Stimulated activated naive CD4-positive, alpha-beta T cell (primary cell): ENCODE results near the gene STAB1.

Experiments used
- DNase-seq, 6 experiments: peaks; one replicate each; lab custom pipeline; 2025; lab: John Stamatoyannopoulos, UW

The STAB1 gene

DNA sequence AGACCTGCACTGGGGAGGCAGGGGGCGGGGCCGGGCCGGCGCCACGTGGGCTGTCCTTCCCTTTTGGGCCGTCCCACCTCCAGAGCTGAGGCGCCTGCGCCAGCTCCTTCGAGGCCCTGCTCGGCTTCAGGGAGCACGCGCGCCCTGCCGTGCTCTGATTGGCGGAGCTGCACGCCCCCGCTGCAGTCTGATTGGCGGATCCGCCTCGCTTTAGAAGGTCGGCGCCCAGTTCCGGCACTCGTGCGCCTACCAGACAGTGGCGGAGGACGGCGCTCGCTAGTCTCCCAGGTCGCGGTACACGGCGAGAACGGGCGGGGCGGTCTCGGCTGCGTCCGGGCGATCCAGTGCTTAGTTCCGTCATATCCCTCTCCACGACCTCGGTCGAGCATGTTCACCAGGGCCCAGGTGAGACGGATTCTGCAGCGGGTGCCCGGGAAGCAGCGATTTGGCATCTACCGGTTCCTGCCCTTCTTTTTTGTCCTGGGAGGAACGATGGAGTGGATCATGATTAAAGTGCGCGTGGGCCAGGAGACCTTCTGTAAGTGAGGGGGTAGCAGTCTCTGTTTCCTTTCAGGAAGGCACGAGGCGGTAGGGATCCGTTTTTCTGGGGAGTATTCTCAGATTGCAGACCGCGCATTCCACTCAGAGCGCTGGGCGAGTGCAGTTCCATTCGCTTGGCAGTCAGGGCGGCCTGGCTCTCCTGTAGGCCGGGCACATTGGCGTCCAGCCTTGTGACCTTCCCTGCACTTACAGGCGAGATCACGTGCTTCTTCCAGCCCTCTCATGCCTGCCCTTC, 41.4 kb downstream of the STAB1 start, which contains the start of gene UQCC5:
UQCC5 (plus strand) TSS at position 237 of the 796 bp plus-strand sequence; CDS start at position 388, 151 bp downstream.
- DNase-seq, result peak; percentile 93 to 97 (median 96)

DNA sequence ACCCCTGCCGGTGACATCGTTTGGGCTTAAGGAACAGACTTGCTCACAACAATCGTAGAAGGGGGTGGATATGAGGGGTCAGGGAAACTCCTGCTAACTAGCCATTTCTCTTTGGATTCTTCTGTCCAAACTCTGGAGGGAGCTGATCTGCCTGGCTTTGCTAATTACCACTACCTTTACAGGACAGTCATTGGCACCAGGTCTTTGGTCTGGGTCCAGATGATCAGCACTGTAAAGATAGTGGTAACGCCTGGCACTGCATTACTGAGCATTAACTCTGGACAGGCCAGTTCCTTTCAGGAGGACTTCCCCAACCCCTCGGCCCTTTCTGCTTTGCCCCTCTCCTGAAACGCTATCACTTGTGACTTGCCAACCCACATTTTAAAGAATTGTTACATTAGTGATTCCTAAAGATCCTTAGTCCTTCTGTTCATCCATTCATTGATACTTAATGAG, 42.1 kb downstream of the STAB1 start:
- DNase-seq, result no peak

DNA sequence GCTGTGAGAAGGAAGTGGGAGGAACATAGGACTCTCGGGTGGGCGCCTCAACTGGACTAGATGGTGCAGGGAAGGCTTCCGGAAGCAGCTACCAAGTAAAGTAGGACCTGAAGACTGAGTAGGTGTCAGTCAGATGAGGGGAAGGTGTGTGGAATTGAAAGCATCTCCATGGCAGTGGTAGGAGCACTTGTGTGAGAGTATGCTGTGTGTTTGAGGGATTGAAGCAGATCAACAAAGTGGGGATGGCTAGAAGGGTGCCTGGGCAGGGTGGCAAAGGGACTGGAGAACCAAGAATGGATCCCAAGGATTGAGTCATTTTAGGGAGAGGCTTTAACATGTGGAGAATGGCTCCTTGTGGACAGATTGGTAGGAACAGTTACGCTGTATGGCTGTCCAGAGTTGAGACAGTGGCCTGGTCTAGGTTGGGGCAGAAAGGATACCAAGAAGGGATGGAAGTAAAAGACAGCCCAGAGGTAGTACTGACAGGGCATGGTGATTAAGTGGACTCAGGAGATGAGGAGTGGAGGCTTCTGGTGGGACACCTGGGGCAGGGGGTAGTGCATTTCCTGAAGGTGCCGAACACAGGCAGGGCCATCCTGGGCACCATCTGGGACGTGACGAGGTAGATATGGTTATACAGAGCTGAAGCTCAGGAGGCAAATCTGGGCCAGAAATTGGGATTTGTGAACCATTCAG, 42.7 kb downstream of the STAB1 start:
- no peak for DNase-seq

DNA sequence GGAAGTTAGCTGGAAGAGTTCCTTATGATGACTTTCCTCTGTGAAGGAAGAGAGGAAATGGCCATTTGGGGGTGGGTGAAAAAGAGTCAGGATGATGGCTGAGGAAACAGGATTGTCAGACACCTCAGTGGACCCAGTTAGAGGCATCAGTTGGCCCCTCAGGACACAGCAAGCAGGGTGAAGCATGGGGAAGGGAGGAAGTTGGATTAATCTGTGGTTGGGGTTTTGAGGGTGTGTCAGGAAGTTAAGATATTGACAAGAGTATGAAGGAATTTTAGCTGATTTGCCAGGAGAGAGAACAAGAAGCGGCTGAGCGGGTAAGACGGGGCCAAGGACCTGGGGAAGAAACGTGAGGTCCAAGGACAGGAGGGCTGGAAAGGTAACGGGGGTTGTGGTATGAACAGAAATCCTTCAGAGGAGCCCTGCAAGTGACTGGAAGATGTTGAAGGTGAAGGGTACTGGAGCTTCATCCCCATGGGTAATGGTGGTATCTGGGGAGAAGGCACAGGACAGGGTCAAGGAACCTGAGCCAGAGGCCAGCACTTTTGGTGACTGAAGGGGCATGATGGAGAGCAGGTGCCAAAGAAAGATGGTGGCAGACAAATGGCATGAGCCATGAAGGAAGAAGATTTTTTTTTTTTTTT, 44.0 kb downstream of the STAB1 start:
- DNase-seq, result no peak

DNA sequence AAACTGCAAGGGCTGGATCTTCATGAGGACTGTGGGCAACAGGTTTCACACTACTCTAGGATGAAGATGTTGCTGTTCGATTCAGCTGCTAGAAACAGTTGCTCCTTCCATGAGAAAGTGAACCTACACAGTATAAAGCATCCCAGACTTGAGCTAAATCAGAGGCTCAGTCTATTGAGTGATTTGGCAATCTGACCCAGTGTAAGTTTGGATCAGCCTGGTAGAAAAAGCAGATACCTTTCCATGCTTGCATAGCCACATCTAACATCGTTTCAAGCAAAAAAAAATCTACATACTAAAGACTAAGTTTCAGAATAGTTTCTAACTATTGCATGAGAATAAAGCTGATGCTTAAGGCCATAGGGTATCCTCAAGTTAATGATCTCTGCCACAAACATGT, 45.9 kb downstream of the STAB1 start:
- DNase-seq, result no peak

DNA sequence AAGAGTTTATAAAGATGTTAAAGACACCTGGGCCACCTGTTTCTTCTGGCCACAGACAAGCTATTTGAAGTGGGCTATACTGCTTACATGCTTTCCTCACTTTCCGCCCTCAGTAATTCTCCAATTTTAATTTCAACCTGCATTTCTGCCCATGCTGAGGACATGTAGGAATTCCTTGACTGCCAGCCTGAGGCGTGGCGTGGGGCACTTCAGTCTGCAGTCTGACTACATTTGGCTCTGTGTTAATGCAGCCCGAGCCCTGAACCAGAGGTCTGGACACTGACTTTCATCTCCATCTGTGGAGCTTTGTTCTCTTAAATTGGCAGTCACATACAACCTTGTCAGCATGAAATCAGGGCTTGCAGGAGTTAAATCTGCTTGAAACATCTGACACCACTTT, 49.8 kb downstream of the STAB1 start:
- DNase-seq, result no peak

DNA sequence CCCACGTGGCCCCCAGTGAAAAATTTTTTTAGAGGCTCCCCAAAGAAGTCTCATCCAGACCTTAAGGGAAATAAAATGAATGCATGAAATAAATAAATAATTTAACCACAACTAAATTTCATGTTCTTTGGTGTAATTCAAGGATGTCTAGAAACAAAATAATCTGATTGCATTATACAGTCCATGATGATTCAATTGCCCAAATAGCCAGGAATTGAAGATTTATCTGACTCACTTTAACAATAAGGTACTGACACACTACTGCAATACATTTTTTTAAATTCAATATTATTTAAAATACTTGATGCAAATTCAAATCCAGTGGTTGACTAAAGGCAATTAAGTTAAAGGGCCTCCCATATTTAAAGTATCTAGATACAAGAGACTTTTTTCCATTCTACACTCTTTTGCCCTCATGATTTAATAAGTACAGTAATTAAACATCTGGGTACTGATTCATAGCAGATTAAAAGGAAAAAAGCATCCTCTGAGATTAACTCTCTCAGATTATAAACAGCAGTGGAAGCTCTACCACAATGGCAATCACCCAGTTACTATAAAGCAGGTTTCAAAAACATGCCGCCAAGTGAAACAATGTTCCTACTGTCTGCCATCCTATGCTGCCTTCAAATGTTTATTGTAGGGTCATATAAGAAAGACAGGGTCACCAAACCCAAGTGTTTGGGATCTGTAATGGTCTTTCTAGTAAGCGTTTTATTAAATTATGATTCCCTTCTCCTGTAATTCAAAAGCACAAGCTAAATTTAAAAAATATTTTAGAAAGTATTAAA, 51.2 kb downstream of the STAB1 start:
- no peak for DNase-seq

DNA sequence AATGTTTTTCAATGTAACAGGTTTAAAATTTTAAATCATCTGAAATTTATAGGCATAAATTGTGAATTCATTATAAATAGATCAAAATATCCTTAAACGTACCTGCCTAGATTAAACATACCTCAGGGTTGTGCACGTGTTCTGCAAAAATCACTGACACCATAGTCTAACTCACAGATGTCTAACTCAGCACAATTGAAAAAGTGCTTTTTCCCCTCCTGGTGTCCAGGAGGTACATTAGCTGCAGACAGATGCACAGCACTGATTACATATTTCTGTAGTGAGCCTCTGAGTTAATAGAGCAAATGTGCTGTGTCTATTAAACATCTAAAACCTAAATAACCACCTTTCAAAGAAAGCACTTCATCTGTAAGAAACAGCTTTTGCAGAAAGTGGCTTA, 52.0 kb downstream of the STAB1 start:
- no peak for DNase-seq

DNA sequence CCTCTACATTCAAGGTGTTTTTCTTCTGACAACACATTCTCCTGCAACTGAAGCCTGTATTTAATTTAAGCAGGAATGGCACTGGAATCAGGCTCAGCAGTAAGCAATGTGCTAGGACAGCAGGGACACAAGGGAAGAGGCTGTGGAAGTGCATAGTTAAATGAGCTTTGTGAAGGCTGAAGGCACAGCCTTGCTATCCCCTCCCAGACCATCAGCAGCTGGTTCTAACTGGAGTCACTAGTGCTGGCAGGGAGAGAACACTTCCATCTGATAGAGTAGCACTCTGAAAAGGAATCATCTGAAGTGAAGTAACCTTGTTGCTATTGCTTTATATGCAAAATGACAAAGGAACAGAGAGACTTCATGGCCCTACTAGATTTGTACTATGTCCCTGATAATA, 56.0 kb downstream of the STAB1 start:
- DNase-seq, result no peak

DNA sequence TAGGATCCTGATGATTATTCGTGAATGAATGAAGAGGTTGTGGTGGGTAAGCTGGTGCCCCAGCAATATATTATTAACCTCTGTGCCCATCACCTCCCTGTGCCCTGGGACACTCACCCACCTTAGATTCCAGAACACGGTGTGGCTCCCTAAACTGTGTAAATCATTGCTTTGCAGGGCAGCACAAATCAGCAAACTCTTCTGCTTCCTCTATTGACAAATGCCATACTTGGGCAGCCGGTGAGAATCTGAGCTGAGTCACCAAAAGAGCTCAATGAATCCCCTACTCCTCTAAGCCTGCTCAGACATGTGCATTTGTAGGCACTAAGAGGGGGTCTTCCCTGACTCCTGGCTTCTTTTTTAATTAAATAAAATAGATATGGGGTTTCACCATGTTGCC, 57.0 kb downstream of the STAB1 start:
- DNase-seq, result no peak

DNA sequence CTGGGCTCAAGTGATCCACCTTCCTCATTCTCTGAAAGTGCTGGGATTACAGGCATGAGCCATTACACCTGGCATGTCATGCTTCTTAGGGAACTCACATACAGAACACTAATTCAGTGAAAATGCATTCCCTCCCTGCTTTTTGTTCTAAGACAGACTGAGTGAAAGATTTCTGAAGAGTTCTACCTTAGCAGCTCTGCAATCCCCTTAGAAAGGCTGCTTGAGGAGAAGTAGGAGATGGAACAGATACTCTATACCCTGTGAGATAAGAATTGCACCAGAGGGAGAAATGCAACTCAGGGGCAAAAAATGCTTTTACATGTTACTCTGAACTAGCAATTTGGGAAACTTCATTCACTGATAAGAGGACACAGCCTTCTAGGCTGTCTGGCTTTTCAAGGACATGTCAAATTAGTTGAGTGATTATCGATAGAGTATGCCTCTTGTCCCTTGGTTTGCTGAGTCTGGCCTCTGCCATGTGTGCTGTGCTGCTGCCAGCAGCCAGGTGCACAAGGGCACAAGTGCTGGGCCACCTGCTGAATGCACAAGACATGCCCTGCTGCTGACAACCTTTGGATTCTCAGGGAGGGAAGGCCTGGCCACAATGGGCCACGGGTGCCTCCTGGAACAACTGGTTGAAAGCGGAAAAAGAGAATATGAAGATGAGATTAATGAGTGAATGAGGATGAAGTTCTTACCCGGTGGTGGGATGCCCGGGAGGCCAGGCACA, 59.1 kb downstream of the STAB1 start:
- no peak for DNase-seq

DNA sequence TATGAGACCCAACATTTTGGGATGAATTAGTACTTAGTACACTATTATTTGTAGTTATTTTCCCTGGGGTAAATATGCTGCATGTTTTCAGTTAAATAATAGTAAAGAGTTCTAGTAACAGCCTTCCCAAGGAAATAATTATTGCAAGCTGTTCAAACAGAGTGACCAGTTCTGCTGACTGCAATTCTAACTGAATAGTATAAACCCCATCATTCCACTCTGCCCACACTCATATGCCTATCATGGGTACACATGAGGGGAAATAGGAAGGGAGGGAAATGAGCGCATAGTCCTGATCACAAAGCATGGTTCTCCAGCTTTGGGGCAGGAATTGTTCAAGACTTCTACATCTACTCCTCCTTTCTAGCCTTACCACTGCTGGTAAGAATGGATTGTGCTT, 59.9 kb downstream of the STAB1 start:
- DNase-seq, result no peak

DNA sequence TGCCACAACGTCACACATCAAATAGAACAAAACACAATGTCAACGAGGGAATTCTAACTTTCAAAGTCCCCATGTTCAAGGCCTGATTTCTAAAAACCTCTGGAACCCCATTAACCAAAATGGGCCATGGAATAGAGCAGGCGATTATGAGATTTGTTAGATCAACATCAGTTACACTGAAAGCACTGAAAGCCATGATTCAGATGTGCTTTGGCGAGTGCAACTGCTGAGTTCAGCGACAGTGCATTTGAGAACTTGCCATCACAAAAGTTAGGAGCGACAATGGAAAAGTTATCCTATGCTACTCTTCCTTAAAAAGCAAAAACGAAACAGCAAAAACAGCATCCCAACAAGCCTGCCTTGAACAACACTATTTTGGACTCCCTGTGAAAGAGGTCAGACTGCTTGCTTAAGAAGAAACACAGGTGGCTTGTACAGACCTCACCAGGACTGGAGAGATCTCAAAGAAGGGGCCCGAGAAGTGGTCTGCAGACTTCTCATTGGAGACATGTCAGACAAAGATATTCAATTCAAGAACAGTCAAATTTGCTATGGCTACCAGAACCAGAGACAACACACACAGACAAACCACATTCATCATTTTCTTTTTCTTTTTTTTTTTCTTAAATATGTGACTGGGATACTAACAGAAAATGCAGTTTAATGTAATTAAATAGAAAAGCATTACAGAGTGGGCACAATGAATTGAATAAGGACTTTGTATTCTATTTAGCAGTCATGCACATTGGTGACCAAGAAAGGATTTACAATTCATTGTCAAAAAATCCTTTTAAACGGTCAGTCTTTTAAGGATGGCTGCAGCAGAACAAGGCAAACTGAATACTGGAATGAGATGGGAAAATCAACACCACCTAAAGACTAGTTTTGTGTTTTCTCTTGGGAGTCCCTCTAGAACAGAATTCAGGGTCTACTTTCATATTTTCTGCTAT, 62.1 kb downstream of the STAB1 start:
- DNase-seq, result no peak

DNA sequence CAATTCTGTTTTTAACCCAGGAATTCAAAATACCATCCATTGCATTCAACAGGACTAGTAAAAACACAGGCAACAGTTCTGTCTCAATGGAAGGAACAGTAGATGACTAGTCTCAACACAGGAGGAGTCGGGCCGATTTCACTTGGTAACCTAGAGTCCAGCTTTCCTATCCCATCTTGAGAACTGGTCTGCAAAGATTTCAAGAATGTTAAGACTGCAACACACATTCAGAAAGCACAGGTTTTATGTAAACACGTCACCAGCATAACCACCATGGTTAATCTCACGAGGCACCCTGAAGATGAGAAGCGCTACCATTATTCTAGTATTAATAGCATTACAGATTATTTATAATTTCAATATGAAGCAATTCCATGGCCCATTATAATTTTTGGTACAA, 63.3 kb downstream of the STAB1 start:
- no peak for DNase-seq

DNA sequence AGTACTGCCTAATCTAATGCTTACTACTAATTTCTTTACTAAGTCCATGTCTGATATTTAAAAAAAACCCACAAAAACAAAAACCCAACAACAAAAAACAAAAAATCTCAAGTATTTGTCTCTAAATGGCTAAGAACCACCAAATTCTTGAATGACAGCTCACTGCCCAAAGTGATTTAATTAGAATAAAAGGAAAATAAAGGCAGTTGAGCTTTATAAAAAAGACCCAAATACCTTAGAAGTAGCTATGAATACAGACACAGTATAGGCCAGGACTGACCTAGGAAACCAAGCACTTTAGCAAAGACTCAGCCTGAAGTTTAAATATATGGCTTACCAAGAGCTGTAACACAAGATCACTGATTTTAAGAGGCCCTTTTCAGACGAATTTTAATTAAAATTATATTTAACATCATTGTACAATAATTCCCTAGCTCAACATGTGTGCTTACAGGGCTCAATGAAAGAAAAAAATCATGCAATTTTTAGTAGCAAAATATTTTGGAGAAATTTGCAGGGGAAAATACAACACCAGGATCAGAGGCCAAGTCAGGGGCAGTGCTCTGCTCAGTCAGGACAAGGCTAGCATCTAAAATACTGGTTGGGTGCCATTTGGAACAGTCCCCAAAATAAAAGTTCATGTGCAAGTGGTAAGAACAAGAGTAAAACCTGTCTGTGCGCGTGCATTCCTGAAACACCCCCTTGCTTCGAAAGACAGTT, 66.0 kb downstream of the STAB1 start:
- no peak for DNase-seq

DNA sequence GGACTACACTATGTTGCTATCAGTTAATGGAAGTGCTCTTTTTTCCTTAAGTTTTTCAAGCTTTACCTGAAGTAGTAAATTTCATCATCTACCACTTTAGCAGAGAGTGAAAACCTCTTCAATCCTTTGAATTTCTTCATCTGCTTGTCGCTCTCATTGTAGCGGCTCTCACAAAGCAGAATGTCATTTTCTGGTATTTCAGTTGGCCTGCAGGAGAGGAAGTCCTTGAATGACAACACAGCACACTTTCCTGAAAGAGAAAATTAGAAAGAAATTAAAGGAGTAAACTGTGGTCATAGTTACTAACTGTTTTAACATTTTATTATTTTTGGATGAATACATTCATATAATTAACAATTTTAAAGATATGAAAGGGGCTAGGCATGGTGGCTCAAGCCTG, 68.8 kb downstream of the STAB1 start:
- DNase-seq, result no peak

DNA sequence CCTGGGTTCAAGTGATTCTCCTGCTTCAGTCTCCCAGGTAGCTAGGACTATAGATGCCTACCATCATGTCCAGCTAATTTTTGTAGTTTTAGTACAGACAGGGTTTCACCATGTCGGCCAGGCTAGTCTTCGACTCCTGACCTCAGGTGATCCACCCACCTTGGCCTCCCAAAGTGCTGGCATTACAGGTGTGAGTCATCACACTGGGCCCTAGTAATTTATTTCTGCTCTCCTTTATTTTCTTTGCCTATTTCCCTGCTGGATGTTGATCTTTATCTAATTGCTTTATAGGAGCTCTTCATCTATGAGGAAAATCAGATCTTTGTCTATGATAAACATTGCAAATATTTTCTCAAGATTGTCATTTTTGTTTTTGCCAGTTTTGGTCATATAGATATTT, 72.9 kb downstream of the STAB1 start:
- no peak for DNase-seq

DNA sequence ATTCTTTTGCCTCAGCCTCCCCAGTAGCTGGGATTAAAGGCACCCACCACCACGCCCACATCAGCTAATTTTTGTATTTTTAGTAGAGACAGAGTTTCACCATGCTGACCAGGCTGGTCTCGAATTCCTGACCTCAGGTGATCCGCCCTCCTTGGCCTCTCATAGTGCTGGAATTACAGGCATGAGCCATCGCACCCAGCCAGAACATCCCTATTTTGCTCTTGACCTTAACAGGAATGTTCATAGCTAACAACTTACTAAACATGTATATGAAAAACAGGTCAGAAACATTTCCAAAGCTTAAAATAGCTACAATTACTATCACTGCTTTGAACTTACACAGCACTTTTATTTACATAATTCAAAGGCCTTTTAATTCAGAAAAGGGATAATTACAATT, 74.9 kb downstream of the STAB1 start:
- no peak for DNase-seq

DNA sequence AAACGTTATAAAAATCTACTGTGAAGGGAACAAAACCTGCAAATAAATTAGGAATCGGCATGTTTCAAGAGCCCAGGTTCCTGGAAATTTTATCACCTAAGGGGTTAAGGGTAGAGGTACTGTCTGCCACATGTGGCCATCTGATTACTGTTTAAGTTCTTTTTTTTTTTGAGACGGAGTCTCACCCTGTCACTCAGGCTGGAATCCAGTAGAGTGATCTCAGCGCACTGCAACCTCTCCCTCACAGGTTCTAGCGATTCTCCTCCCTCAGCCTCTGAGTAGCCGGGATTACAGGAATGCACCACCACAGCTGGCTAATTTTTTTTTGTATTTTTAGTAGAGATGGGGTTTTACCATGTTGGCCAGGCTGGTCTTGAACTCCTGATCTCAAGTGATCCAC, 77.1 kb downstream of the STAB1 start:
- DNase-seq, result no peak
